Urinary bladder (tissue), 4 donors: ENCODE measurements around the gene DZIP3. TPM values are rescaled to one million over a fixed set of nuclear protein-coding genes. Genes with fewer than 3 reads are reported as not detected.

Source experiments
- DNase-seq: peaks from one replicate; pipeline ENCODE4 v3.0.0-alpha.2; 2015; ENCODE audit errors: extremely low spot score
- H3K27ac ChIP-seq: one replicate; pipeline ENCODE4 v1.5.1; 2013; ENCODE audit warnings: low read depth, mild to moderate bottlenecking, moderate library complexity
- H3K36me3 ChIP-seq: one replicate; pipeline ENCODE4 v1.6.1; 2013; ENCODE audit warnings: mild to moderate bottlenecking, moderate library complexity; ENCODE audit not compliant: insufficient read depth
- H3K4me1 ChIP-seq: one replicate; pipeline ENCODE4 v1.6.1; 2013; ENCODE audit warnings: mild to moderate bottlenecking, moderate library complexity; ENCODE audit not compliant: insufficient read depth
- H3K4me3 ChIP-seq: one replicate; pipeline ENCODE4 v1.5.1; 2013; ENCODE audit warnings: low read depth, low read length
- WGBS: extraction: QIAGEN DNeasy Blood & Tissue Kit; methylation state at CpG from one replicate; pipeline ENCODE4 v1.1.7; 2013; 5-methylcytosine and 5-hydroxymethylcytosine counted together
- polyA plus RNA-seq: library from polyadenylated mRNA; stranded (reverse); fragments of 200-250 nt; gene quantifications from one replicate; pipeline ENCODE4 v1.2.3, GENCODE V29; 2013
- total RNA-seq: library from RNA; depleted of rRNA; stranded (reverse); fragments of >200 nt; gene quantifications from one replicate; pipeline ENCODE4 v1.2.3, GENCODE V29; 2014
- donor health status: healthy with polysubstance abuse.
- donor health status: healthy.

The DZIP3 gene, protein sequence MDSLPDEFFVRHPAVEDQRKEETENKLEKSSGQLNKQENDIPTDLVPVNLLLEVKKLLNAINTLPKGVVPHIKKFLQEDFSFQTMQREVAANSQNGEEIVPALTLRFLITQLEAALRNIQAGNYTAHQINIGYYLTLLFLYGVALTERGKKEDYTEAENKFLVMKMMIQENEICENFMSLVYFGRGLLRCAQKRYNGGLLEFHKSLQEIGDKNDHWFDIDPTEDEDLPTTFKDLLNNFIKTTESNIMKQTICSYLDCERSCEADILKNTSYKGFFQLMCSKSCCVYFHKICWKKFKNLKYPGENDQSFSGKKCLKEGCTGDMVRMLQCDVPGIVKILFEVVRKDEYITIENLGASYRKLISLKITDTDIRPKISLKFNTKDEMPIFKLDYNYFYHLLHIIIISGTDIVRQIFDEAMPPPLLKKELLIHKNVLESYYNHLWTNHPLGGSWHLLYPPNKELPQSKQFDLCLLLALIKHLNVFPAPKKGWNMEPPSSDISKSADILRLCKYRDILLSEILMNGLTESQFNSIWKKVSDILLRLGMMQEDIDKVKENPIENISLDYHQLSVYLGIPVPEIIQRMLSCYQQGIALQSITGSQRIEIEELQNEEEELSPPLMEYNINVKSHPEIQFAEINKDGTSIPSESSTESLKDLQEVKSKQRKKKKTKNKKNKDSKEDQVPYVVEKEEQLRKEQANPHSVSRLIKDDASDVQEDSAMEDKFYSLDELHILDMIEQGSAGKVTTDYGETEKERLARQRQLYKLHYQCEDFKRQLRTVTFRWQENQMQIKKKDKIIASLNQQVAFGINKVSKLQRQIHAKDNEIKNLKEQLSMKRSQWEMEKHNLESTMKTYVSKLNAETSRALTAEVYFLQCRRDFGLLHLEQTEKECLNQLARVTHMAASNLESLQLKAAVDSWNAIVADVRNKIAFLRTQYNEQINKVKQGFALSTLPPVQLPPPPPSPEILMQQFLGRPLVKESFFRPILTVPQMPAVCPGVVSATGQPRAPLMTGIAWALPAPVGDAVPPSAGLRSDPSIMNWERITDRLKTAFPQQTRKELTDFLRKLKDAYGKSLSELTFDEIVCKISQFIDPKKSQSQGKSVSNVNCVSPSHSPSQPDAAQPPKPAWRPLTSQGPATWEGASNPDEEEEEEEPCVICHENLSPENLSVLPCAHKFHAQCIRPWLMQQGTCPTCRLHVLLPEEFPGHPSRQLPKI
- total RNA-seq: 39.2 TPM
- polyA plus RNA-seq: 8.2 TPM

DNA sequence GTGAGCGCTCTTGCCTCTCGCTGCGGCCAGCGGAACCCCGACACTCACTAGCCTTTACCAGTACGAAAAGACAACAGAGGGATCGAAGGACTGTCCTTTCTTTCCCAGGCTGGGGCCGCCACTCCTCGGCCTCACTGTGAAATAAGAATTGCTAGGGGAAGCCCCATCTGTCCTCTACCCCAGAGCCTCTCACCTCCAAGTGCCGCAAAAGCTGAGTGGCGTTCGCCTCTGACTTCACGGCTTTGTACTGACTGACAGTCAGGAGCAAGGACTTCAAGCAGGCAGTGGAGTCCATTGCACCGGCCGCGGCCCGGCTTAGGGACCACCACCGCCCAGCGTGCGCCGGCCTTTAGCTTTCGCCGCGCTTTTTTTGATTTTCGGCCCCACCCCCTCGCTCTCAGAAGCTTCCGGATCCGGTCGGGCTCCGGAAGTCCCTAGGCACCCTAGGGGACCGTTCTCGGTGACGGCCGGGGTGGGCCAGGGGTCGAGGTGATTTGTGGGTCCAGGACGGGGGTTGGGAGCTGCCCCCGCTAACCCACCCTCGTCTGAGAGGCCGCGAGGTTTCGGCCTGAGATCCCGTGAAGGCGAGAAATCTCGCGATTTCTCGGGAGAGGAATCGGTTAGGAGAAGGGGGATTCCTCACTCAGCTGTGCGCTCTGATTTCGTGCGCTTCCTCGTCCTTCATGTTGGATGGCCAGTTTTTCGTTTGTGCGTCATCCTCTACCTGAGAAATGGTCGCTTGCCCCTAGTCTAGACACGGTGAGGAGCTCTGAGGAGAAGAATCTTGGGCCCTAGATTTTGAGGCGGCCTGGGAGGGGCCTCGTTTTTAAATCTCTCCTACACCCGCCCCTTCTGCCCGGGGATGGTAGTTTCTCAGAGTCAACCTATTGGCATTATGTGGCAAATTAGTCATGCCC, at the start of gene DZIP3, which contains the start of gene CIP2A:
TSS of gene DZIP3 (plus strand) at position 642 of the 917 bp plus-strand sequence. CDS start 15,685 bp downstream, outside the sequence.
TSS of gene CIP2A (minus strand) at position 358 of the 917 bp plus-strand sequence. CDS start at position 295, 63 bp downstream.
- under 1% methylated on average over 59 of the region's 59 CpGs for WGBS
- DNase-seq: peak; percentile 88
- H3K4me1 ChIP-seq: no peaks in the 10 kb centered on the region
- peak within 1 kb of the TSS; percentile 86 for H3K27ac ChIP-seq
- H3K36me3 ChIP-seq: no peaks in the 10 kb centered on the region
- H3K4me3 ChIP-seq: peak within 1 kb of the TSS; percentile 72

DNA sequence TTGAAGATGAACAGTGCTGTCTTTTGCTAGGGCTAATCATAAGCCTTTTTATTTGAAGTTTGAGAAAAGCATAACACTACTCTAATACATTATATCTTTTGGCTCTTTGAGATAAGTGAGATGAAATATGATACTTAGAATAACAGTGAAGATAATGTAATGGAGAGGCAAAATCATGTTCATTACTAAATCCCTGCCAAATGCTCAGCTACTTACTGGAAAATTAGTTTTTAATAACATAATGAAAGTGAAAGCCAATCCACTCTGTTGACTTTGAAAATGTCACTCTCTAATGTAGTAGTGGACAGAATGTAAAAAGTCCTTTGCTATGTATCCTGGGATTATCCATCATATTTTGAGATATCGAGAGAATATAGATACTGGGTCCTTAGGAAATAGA, 43.3 kb upstream of the DZIP3 start:
- Histone ChIP-seq H3K4me1 (no peaks in the 10 kb centered on the region), H3K27ac (no peak overlapping the region), H3K4me3 (no peak overlapping the region), H3K36me3 (no peaks in the 10 kb centered on the region)
- WGBS: 60% methylated on average over 1 of the region's 1 CpG
- no peak for DNase-seq

DNA sequence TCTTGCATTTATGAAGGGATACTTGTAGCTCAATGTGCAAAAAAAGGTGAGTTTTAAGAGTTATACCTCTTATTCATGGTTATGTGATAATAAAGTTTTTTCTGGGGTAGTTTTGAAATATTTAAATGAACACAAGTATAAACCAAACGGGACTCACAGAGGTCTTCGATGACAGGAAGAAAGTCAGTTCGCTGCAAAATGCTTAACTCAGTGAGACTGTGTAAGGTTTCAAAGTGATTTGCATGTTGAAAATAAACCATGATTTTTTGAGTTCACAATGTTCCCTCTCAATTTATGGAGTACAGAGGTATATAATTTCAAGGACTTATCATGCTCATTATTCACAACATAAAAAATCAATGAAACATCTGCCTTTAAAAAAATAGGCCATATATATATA, 42.8 kb upstream of the DZIP3 start:
- whole genome bisulfite sequencing: 69% methylated on average over 3 of the region's 3 CpGs
- H3K4me1 ChIP-seq: no peaks in the 10 kb centered on the region
- H3K27ac ChIP-seq: no peak overlapping the region
- no peak overlapping the region for H3K4me3 ChIP-seq
- DNase-seq: no peak
- no peaks in the 10 kb centered on the region for H3K36me3 ChIP-seq

DNA sequence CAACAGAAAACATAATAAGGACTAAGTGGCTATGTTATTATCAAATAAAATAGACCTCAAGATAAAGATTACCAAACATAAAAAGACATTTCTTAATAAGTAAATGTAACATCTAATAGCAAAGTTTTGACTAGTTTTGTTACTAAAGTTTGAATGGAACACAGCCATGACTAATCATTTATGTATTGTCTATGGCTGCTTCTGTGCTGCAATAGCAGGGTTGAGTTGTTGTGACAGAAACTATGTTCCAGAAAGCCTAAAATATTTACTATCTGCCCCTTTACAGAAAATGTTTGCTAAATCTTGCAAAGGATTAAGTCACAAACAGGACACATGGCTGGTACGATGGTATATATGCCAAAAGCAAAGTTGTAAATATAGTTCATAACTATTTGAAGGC, 41.2 kb upstream of the DZIP3 start:
- H3K4me3 ChIP-seq: no peak overlapping the region
- 60% methylated on average over 1 of the region's 1 CpG for WGBS
- DNase-seq: no peak

DNA sequence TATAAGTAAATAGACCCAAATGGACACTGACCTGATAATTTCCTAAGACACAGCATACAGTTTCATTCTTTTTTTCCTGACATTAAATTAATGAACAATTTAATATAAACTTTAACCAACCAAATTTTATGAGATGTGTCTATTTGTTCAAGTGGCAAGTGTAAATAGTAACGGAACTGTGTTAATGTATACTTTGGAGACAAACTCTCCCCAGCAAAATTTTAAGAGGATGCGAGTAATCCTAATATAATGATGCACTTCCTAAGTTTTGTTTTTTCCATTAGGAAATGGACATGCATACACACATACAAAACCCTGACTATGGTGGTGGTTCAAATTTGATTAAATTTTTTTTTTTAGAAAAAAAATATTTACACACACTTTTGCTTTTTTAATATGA, 40.6 kb upstream of the DZIP3 start:
- Histone ChIP-seq H3K36me3 (no peaks in the 10 kb centered on the region), H3K4me1 (no peaks in the 10 kb centered on the region), H3K4me3 (no peak overlapping the region), H3K27ac (no peak overlapping the region)
- no peak for DNase-seq
- WGBS: 94% methylated on average over 2 of the region's 2 CpGs

More for the DNA sequence above, 41.2 kb upstream of the DZIP3 start:
- no peaks in the 10 kb centered on the region for H3K4me1 ChIP-seq
- H3K27ac ChIP-seq: no peak overlapping the region
- no peaks in the 10 kb centered on the region for H3K36me3 ChIP-seq

DNA sequence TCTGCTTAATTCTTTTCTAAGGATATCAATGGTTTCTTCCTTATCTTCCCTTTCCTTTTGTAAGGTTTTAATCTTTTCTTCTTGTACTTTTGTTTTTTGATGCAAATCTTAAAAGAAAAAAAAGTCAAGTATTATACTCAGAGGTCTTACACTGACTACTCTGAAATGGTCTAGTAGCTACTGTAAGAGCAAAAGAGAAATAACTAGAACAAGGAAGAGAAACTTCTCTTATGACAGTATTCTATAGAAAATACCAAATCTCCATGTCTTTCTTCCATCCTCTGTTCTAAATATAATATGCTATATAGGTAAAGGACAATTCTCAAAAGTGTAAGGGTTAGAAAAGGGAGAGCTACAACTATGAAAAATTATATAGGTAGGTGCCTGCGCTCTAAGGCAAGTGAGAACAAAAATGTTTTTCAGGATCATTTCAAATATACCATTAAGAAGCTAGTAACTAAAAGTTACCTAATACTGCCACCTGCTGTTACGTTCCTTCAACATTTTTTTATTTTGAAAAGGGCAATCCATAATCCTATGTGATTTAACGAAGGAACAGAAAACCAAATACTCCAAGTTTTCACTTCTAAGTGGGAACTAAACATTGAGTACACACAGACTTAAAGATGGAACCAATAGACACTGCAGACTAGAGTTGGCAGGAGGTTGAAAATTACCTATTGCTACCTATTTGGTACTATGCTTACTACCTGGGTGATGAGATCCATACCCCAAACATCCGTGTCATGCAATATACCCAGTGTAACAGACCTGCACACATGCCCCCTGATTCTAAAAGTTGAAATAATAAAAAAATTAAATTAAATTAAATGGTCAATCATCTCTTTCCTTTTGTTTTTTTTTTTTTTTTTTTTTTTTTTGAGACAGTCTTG, 37.0 kb upstream of the DZIP3 start:
- DNase-seq: no peak
- H3K4me1 ChIP-seq: no peaks in the 10 kb centered on the region
- H3K4me3 ChIP-seq: no peak overlapping the region
- H3K36me3 ChIP-seq: no peaks in the 10 kb centered on the region
- no peak overlapping the region for H3K27ac ChIP-seq
- WGBS: 56% methylated on average over 4 of the region's 4 CpGs

DNA sequence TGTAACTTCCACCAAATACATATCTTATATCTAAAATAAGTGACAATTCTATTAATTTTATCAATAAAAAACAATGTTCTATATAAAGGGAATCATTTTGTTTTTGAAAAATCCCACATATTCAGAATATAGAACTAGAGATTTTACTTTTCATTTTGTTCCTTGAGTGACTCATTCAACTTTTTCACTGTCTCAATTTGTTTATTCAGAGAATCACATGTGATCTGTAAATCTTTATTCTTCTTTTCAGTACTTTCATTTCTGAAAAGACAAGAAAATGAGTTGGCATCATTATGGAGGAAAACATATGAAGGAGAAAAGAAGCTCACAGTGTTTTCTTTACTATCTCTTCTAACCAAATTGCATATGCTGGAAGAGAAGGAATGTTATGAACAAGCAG, 35.3 kb upstream of the DZIP3 start:
- H3K4me1 ChIP-seq: no peaks in the 10 kb centered on the region
- no peaks in the 10 kb centered on the region for H3K36me3 ChIP-seq
- no peak overlapping the region for H3K27ac ChIP-seq
- DNase-seq: no peak
- H3K4me3 ChIP-seq: no peak overlapping the region

DNA sequence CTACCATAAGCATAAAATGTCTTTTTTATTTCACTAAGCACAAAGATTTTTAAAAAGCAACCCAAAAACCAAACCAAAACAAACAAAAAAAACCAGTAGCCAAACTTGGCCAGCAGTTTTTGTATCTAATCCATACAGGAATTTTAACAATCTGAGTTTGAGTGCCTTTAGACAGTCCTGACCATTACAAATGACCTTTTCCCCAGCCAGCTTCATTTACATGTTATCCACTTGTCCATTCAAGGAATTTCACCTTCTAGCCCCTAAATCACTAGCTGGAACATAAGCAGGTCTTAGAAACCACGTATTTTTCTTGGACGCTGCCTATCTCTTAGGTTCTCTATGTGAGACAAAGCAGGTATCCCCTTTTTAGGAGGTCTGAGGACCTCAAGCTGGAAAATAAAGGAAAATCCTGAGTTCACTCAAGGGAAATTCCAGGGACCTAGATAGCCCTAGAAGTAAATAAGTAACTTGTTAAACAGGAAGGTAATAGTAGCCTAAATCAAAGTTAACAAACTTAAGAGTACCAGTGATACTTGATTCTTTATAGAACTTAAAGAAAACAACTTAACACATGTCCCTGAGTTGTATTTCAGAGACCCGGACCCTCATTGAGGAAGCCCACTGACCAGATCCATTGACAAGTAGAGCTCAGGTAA, 34.5 kb upstream of the DZIP3 start:
- no peak for DNase-seq
- H3K27ac ChIP-seq: no peak overlapping the region
- H3K36me3 ChIP-seq: no peaks in the 10 kb centered on the region
- H3K4me1 ChIP-seq: no peaks in the 10 kb centered on the region
- 62% methylated on average over 3 of the region's 3 CpGs for WGBS
- H3K4me3 ChIP-seq: no peak overlapping the region

DNA sequence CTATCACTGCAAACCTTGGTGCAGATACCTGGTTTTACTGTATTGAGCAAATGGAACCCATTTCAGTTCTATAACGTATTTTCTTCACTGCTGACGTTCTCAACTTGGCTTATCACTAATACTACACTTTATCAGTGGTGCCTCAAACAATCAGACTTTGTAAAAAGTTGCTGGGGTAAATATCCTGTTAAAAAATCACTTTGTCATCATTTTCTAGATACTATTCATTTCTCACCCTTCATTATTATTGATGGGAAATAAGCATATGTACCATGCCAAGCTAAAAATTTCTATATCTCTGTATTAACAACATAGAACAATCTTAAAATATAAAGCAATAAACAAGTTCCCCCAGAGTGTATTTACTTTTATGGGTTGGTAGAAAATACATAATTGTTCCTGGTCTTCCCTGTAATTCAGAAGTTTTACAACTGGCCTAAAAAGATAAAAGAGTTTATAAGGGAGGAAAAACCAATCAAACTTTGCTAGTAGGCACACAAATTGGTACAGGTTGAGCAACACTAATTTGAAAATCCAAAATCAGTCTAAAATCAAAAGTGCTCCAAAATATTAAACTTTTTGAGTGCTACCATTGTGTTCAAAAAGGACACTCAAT, 33.4 kb upstream of the DZIP3 start:
- 75% methylated on average over 2 of the region's 2 CpGs for WGBS
- Histone ChIP-seq H3K4me3 (no peak overlapping the region), H3K36me3 (no peaks in the 10 kb centered on the region), H3K27ac (no peak overlapping the region), H3K4me1 (no peaks in the 10 kb centered on the region)
- no peak for DNase-seq

DNA sequence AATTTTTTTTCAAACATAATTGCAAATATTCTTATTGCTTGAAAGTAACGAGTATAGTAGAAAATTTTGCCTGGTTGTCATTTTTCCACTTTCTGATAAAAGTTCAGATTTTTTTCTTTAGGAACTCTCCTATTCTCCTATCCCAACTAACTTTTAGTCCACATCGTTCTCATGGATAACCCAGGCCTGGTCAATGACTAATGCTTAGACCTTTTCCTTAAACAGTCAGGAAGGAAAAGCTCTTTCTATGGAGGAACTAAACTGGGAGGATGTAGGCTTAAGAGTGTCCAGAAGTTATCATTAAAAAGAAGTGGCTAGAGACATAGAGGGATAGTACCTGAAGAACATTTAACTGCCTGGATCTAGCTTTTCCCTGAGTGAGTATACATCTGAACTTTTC, 27.0 kb upstream of the DZIP3 start:
- H3K27ac ChIP-seq: no peak overlapping the region
- no peak for DNase-seq
- H3K36me3 ChIP-seq: no peaks in the 10 kb centered on the region
- 96% methylated on average over 2 of the region's 2 CpGs for whole genome bisulfite sequencing
- H3K4me1 ChIP-seq: no peaks in the 10 kb centered on the region
- no peak overlapping the region for H3K4me3 ChIP-seq

DNA sequence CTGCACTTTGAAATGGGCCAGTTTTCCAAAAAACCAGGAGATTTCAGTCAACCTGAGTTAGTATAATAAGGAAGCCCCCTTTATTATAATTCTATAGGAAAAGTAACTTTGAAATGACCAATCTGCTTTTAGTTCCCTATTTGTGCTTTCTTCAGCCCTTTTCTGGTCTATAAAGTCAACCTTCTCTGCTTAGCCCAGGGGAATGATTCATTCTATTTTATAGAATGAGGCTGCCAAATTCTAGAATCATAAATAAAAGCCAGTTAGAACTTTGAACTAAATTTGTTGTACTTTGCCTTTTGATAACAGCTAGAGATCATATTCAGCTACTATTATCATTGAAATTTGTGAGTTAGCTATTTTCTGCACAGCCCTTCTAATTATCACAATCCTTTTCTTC, 25.0 kb upstream of the DZIP3 start:
- DNase-seq: no peak
- Histone ChIP-seq H3K4me1 (no peaks in the 10 kb centered on the region), H3K36me3 (no peaks in the 10 kb centered on the region), H3K4me3 (no peak overlapping the region), H3K27ac (no peak overlapping the region)
